Body of pancreas (tissue), 4 donors: ENCODE measurements around the gene CEP89. TPM values are rescaled to one million over a fixed set of nuclear protein-coding genes. Genes with fewer than 3 reads are reported as not detected.

Source experiments
- ATAC-seq: fragments of 150-250 bp; one replicate; pipeline ENCODE4 v1.9.1; 2016
- DNase-seq, 4 donors: peaks; one replicate each; pipeline ENCODE4 v3.0.0-alpha.2; 2019
- H3K27ac ChIP-seq, 4 donors: fragments of 200-600 bp; sonication (generic); 1 replicate in 3 of 4; 2 replicates in 1 of 4; pipeline versions ENCODE4 v1.5.1 to v1.6.1; 2016 to 2019; ENCODE audit warnings: mild to moderate bottlenecking in 1 of 4, mixed read lengths in 1 of 4, moderate library complexity in 1 of 4
- H3K27me3 ChIP-seq, 2 donors: fragments of 200-600 bp; sonication (generic); one replicate each; pipeline ENCODE4 v1.6.0; 2016; ENCODE audit warnings: mild to moderate bottlenecking in 1 of 2
- H3K36me3 ChIP-seq, 2 donors: fragments of 200-600 bp; sonication (generic); replicated peaks in 1 of 2; 2 replicates each; pipeline ENCODE4 v1.5.1; 2016; ENCODE audit warnings: low read depth in 2 of 2; ENCODE audit not compliant: insufficient read depth in 1 of 2
- H3K4me1 ChIP-seq: fragments of 200-600 bp; sonication (generic); one replicate; pipeline ENCODE4 v1.6.0; 2016
- H3K4me3 ChIP-seq, 2 donors: fragments of 200-600 bp; sonication (generic); 1 replicate in 1 of 2; 2 replicates in 1 of 2; pipeline ENCODE4 v1.5.1; 2016 to 2019
- H3K9me3 ChIP-seq, 3 donors: fragments of 200-600 bp; sonication (generic); 1 replicate in 2 of 3; 2 replicates in 1 of 3; pipeline ENCODE4 v1.5.1; 2016
- CTCF ChIP-seq, 7 experiments: fragments of 450-650 bp in 4 of 7; fragments of 200-600 bp in 3 of 7; sonication (generic) in 3 of 7; IDR thresholded peaks; one replicate each; pipeline ENCODE4 v1.5.1; 2016 to 2019; ENCODE audit warnings: antibody characterized with exemption in 7 of 7
- POLR2A ChIP-seq, 3 donors: fragments of 450-650 bp; IDR thresholded peaks; one replicate each; pipeline ENCODE4 v1.6.1; 2016; ENCODE audit warnings: antibody characterized with exemption in 3 of 3, mild to moderate bottlenecking in 2 of 3
- WGBS, 2 donors: methylation state at CpG; one replicate each; pipeline ENCODE4 v1.1.5; 2017; 5-methylcytosine and 5-hydroxymethylcytosine counted together
- intact Hi-C: fragments of 100-400 bp; cut with DNase I; formaldehyde crosslinking; loops from one replicate; pipeline ENCODE4 v1.15.1; 2023
- total RNA-seq, 2 donors: library from RNA; depleted of rRNA; stranded (reverse); fragments of >200 nt; gene quantifications; one replicate each; pipeline ENCODE4 v1.1.0, GENCODE V29; 2016

CEP89 gene
- total RNA-seq, 2 donors from 2014 or later = 7.8 to 8.6 TPM

- peaks cover 2 to 4% of the 10 kb centered on the region in 2 donors for H3K36me3 ChIP-seq
These were observed 63.0 kb downstream of the CEP89 start for GRCh38 chr19:32908641-32909190.

GRCh38 chr19:32902448-32902847 is 69.3 kb downstream of the CEP89 start:
- WGBS, 2 donors = 85 to 95% methylated on average over 7 of the region's 7 CpGs
- H3K36me3 ChIP-seq = no peaks in the 10 kb centered on the region
- ATAC-seq = no peak
- no peaks in the 10 kb centered on the region for H3K27me3 ChIP-seq
- intact Hi-C loops = no loop called here
- H3K4me1 ChIP-seq = no peaks in the 10 kb centered on the region
- H3K27ac ChIP-seq = no peak overlapping the region
- TF ChIP-seq POLR2A (IDR thresholded peaks at IDR 0.05) (no peak), CTCF (IDR thresholded peaks at IDR 0.05) (no peak)
- no peak for DNase-seq
- no peak overlapping the region for H3K4me3 ChIP-seq
- H3K9me3 ChIP-seq = no peaks in the 10 kb centered on the region

More at GRCh38 chr19:32908641-32909190, 63.0 kb downstream of the CEP89 start:
- TF ChIP-seq POLR2A (IDR thresholded peaks at IDR 0.05) (no peak), CTCF (IDR thresholded peaks at IDR 0.05) (no peak)
- ATAC-seq (no peak), DNase-seq (no peak)
- Histone ChIP-seq H3K9me3 (no peaks in the 10 kb centered on the region), H3K4me1 (no peaks in the 10 kb centered on the region), H3K27me3 (no peaks in the 10 kb centered on the region), H3K27ac (no peak overlapping the region), H3K4me3 (no peak overlapping the region)
- WGBS, 2 donors = 91 to 96% methylated on average over 7 of the region's 7 CpGs
- intact Hi-C loops = no loop called here

DNA sequence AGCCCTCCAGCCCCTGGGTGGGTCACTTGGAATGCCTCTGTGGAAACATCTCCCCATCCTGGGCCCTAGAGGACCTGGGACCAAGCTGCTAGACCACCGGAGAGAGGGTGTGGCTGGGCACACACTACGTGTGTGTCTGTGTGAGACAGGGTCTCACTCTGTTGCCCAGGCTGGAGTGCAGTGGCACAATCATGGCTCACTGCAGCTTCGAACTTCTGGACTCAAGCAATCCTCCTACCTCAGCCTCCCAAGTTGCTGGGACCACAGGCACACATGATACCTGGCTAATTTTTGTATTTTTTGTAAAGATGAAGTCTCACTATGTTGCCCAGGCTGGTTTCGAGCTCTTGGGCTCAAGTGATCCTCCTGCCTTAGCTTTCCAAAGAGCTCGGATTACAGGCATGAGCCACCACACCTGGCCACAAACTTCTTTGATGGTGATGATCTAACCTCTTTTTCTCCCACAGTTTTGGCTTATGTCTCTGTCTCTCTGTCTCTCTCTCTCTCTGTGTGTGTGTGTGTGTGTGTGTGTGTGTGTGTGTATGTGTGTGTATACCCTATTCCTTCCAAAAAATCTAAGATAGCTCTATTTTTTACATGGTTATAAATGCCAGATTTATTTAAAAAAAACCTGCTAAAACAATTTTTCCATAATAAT is 70.1 kb downstream of the CEP89 start:
- WGBS, 2 donors = 76 to 83% methylated on average over 2 to 5 of the region's 5 CpGs
- Histone ChIP-seq H3K27me3 (no peaks in the 10 kb centered on the region), H3K36me3 (no peaks in the 10 kb centered on the region), H3K27ac (no peak overlapping the region), H3K9me3 (no peaks in the 10 kb centered on the region), H3K4me1 (no peaks in the 10 kb centered on the region), H3K4me3 (no peak overlapping the region)
- no peak for ATAC-seq
- no peak for DNase-seq
- intact Hi-C loops = no loop called here
- TF ChIP-seq POLR2A (IDR thresholded peaks at IDR 0.05) (no peak), CTCF (IDR thresholded peaks at IDR 0.05) (no peak)

- WGBS, 2 donors = 91 to 100% methylated on average over 1 of the region's 1 CpG
- Histone ChIP-seq H3K9me3 (peaks cover 0 to 5% (median 0%) of the 10 kb centered on the region in 3 donors), H3K27me3 (no peaks in the 10 kb centered on the region), H3K27ac (no peak overlapping the region), H3K4me1 (no peaks in the 10 kb centered on the region), H3K36me3 (no peaks in the 10 kb centered on the region), H3K4me3 (no peak overlapping the region)
- ATAC-seq = no peak
- intact Hi-C loops = no loop called here
- DNase-seq = no peak
- TF ChIP-seq CTCF (IDR thresholded peaks at IDR 0.05) (no peak), POLR2A (IDR thresholded peaks at IDR 0.05) (no peak)
These were observed 75.1 kb downstream of the CEP89 start for GRCh38 chr19:32896516-32897214.
